H9 (cell line): ENCODE data around the gene SMDT1. TPM values are rescaled to one million over a fixed set of nuclear protein-coding genes. Genes with fewer than 3 reads are reported as not detected.

Experiments used
- DNase-seq: peaks from one replicate; pipeline ENCODE4 v3.0.0-alpha.2; 2017
- H2AFZ ChIP-seq: one replicate; pipeline ENCODE4 v1.6.1; 2013; ENCODE audit warnings: mild to moderate bottlenecking, low read length, control low read depth, moderate library complexity
- H2AK5ac ChIP-seq: 2 replicates; pipeline ENCODE4 v1.6.1; 2013; ENCODE audit warnings: low read length, control low read depth, mixed read lengths; ENCODE audit not compliant: insufficient read length
- H2BK120ac ChIP-seq: one replicate; pipeline ENCODE4 v1.6.1; 2013; ENCODE audit warnings: low read depth, mild to moderate bottlenecking, low read length, control low read depth, inconsistent platforms; ENCODE audit not compliant: poor library complexity, severe bottlenecking
- H2BK12ac ChIP-seq: 2 replicates; pipeline ENCODE4 v1.6.1; 2013; ENCODE audit warnings: low read length, control low read depth, mixed read lengths, low read depth; ENCODE audit not compliant: insufficient read length
- H2BK15ac ChIP-seq: 2 replicates; pipeline ENCODE4 v1.6.1; 2013; ENCODE audit warnings: low read depth, low read length, control low read depth
- H2BK20ac ChIP-seq: one replicate; pipeline ENCODE4 v1.6.1; 2013; ENCODE audit warnings: low read depth, mild to moderate bottlenecking, low read length, control low read depth, inconsistent platforms; ENCODE audit not compliant: poor library complexity, severe bottlenecking
- H2BK5ac ChIP-seq: 2 replicates; pipeline ENCODE4 v1.6.1; 2013; ENCODE audit warnings: low read length, control low read depth, mixed read lengths; ENCODE audit not compliant: insufficient read length
- H3K14ac ChIP-seq: 2 replicates; pipeline ENCODE4 v1.6.1; 2013; ENCODE audit warnings: low read length, control low read depth; ENCODE audit not compliant: insufficient read depth
- H3K18ac ChIP-seq: 2 replicates; pipeline ENCODE4 v1.6.1; 2013; ENCODE audit warnings: low read depth, mild to moderate bottlenecking, mixed read lengths, low read length, control low read depth; ENCODE audit not compliant: insufficient read length
- H3K23ac ChIP-seq: 2 replicates; pipeline ENCODE4 v1.6.1; 2013; ENCODE audit warnings: low read length, control low read depth, mixed read lengths, low read depth; ENCODE audit not compliant: insufficient read length
- H3K23me2 ChIP-seq: 2 replicates; pipeline ENCODE4 v1.6.1; 2013; ENCODE audit warnings: low read depth, mild to moderate bottlenecking, mixed read lengths, low read length, control low read depth; ENCODE audit not compliant: insufficient read length, poor library complexity, severe bottlenecking
- H3K27ac ChIP-seq: 2 replicates; pipeline ENCODE4 v1.5.1; 2013; ENCODE audit warnings: low read length, control low read depth, mixed read lengths, low read depth; ENCODE audit not compliant: insufficient read length
- H3K27me3 ChIP-seq: 2 replicates; pipeline ENCODE4 v1.6.1; 2013; ENCODE audit warnings: low read length, control low read depth, inconsistent platforms; ENCODE audit not compliant: insufficient read depth
- H3K4ac ChIP-seq: 2 replicates; pipeline ENCODE4 v1.6.1; 2013; ENCODE audit warnings: low read depth, mild to moderate bottlenecking, control low read depth, inconsistent platforms, low read length, moderate library complexity
- H3K4me1 ChIP-seq: 2 replicates; pipeline ENCODE4 v1.6.1; 2013; ENCODE audit warnings: low read length, control low read depth, inconsistent platforms; ENCODE audit not compliant: insufficient read depth
- H3K4me2 ChIP-seq: 2 replicates; pipeline ENCODE4 v1.6.1; 2013; ENCODE audit warnings: low read length, control low read depth, mixed read lengths; ENCODE audit not compliant: insufficient read length, insufficient read depth
- H3K56ac ChIP-seq: 2 replicates; pipeline ENCODE4 v1.6.1; 2013; ENCODE audit warnings: low read depth, mild to moderate bottlenecking, mixed read lengths, low read length, control low read depth; ENCODE audit not compliant: insufficient read length
- H3K79me1 ChIP-seq: 2 replicates; pipeline ENCODE4 v1.6.1; 2013; ENCODE audit warnings: low read depth, mild to moderate bottlenecking, moderate library complexity, low read length, control low read depth, inconsistent platforms; ENCODE audit not compliant: insufficient read depth, poor library complexity, severe bottlenecking
- H3K79me2 ChIP-seq: 2 replicates; pipeline ENCODE4 v1.6.1; 2013; ENCODE audit warnings: low read length, control low read depth, inconsistent platforms; ENCODE audit not compliant: insufficient read depth
- H3K9ac ChIP-seq: 2 replicates; pipeline ENCODE4 v1.6.1; 2013; ENCODE audit warnings: low read length, control low read depth, mixed read lengths; ENCODE audit not compliant: insufficient read length; ENCODE audit errors: extremely low read depth
- H3K9me3 ChIP-seq: one replicate; pipeline ENCODE4 v1.6.1; 2013; ENCODE audit warnings: low read depth, low read length, inconsistent platforms; ENCODE audit not compliant: control insufficient read depth
- H3T11ph ChIP-seq: one replicate; pipeline ENCODE4 v1.6.1; 2013; ENCODE audit warnings: mild to moderate bottlenecking, low read length, control low read depth, inconsistent platforms
- H4K20me1 ChIP-seq: one replicate; pipeline ENCODE4 v1.6.1; 2013; ENCODE audit not compliant: control insufficient read depth, insufficient read length, insufficient read depth
- H4K5ac ChIP-seq: 2 replicates; pipeline ENCODE4 v1.6.1; 2013; ENCODE audit warnings: low read depth, mild to moderate bottlenecking, mixed read lengths, low read length, control low read depth; ENCODE audit not compliant: insufficient read length
- H4K8ac ChIP-seq: replicated peaks from 2 replicates; pipeline ENCODE4 v1.6.1; 2013; ENCODE audit warnings: low read length, control low read depth, mixed read lengths, low read depth; ENCODE audit not compliant: insufficient read length
- H4K91ac ChIP-seq: 2 replicates; pipeline ENCODE4 v1.6.1; 2013; ENCODE audit warnings: low read depth, mild to moderate bottlenecking, moderate library complexity, mixed read lengths, low read length, control low read depth; ENCODE audit not compliant: insufficient read length
- H3K27ac Mint-ChIP-seq, 3 experiments: 2 replicates in 2 of 3; 3 replicates in 1 of 3; pipeline ENCODE4 v1.8.0; 2020 to 2021; ENCODE audit warnings: mixed read lengths in 3 of 3, mild to moderate bottlenecking in 1 of 3, moderate library complexity in 1 of 3
- H3K27me3 Mint-ChIP-seq: 2 replicates; pipeline ENCODE4 v1.8.0; 2021; ENCODE audit warnings: low read depth, mild to moderate bottlenecking, moderate library complexity, mixed read lengths
- H3K36me3 Mint-ChIP-seq, 3 experiments: 2 replicates in 2 of 3; 3 replicates in 1 of 3; pipeline ENCODE4 v1.8.0; 2020 to 2021; ENCODE audit warnings: low read depth in 3 of 3, mixed read lengths in 3 of 3; ENCODE audit not compliant: insufficient read depth in 1 of 3
- H3K4me1 Mint-ChIP-seq, 2 experiments: 2 replicates each; pipeline ENCODE4 v1.8.0; 2020; ENCODE audit warnings: mixed read lengths in 2 of 2
- H3K4me3 Mint-ChIP-seq, 2 experiments: 2 replicates in 1 of 2; 3 replicates in 1 of 2; pipeline ENCODE4 v1.8.0; 2020 to 2021; ENCODE audit warnings: mild to moderate bottlenecking in 2 of 2, mixed read lengths in 2 of 2, moderate library complexity in 1 of 2
- H3K9me3 Mint-ChIP-seq, 2 experiments: 2 replicates in 1 of 2; 3 replicates in 1 of 2; pipeline ENCODE4 v1.8.0; 2020; ENCODE audit warnings: mild to moderate bottlenecking in 2 of 2, mixed read lengths in 2 of 2, moderate library complexity in 1 of 2
- CTCF ChIP-seq: fragments of 200-600 bp; sonication (generic); conservative IDR thresholded peaks from 3 replicates; pipeline ENCODE4 v1.8.0; 2021; ENCODE audit warnings: antibody characterized with exemption, mild to moderate bottlenecking
- WGBS: extraction: QIAGEN DNeasy Blood & Tissue Kit; methylation state at CpG from one replicate; pipeline ENCODE4 v1.1.7; 2013; ENCODE audit warnings: missing lambda C conversion rate, low lambda C conversion rate, mixed read lengths; ENCODE audit not compliant: insufficient read length; ENCODE audit errors: extremely low coverage; 5-methylcytosine and 5-hydroxymethylcytosine counted together
- total RNA-seq: library from RNA; stranded (reverse); gene quantifications from 2 replicates; pipeline ENCODE4 v1.2.1, GENCODE V29; 2021

SMDT1 gene
- total RNA-seq, 1 experiment from 2014 or later, result 45.0 TPM

- no peak overlapping the region for H2BK20ac ChIP-seq
- H3K9me3 Mint-ChIP-seq, result no peaks in the 10 kb centered on the region; a peak in 1 of 5 replicates
- no peaks in the 10 kb centered on the region for H4K20me1 ChIP-seq
- no peak for DNase-seq
- H3K27me3 ChIP-seq, result no peaks in the 10 kb centered on the region
- no peak overlapping the region for H2BK15ac ChIP-seq
- no peak overlapping the region for H4K91ac ChIP-seq
- peaks cover 6% of the 10 kb centered on the region for H3K23me2 ChIP-seq
- no peak overlapping the region for H4K8ac ChIP-seq
- H3K4me2 ChIP-seq, result peak overlapping the region; percentile 85
- peak overlapping the region; percentile 13 for H3K9ac ChIP-seq
- no peaks in the 10 kb centered on the region for H3K79me1 ChIP-seq
- no peak for TF ChIP-seq CTCF
- peaks cover 12 to 30% (median 20%) of the 10 kb centered on the region in 3 experiments for H3K36me3 Mint-ChIP-seq
- H3K79me2 ChIP-seq, result no peaks in the 10 kb centered on the region
- no peak overlapping the region for H3K56ac ChIP-seq
- H3K4me1 ChIP-seq, result no peaks in the 10 kb centered on the region
- H3K4me1 Mint-ChIP-seq, result peaks cover 12 to 20% of the 10 kb centered on the region in 2 experiments; a peak in 3 of 4 replicates
- no peak overlapping the region for H2AK5ac ChIP-seq
- H3K23ac ChIP-seq, result no peak overlapping the region
- no peak overlapping the region for H2AFZ ChIP-seq
- H3K27ac ChIP-seq, result no peak overlapping the region
- no peak overlapping the region for H3K4ac ChIP-seq
- no peaks in the 10 kb centered on the region for H3K27me3 Mint-ChIP-seq
- peak overlapping the region; percentile 84 to 98 (median 96); a peak in 5 of 7 replicates for H3K27ac Mint-ChIP-seq
- no peak overlapping the region for H2BK12ac ChIP-seq
- H3K9me3 ChIP-seq, result no peaks in the 10 kb centered on the region
- peak overlapping the region; percentile 89 to 90 for H3K4me3 Mint-ChIP-seq
- H3K18ac ChIP-seq, result no peak overlapping the region
- H2BK120ac ChIP-seq, result no peak overlapping the region
- H3K14ac ChIP-seq, result no peak overlapping the region
- no peak overlapping the region for H4K5ac ChIP-seq
- H3T11ph ChIP-seq, result no peak overlapping the region
- WGBS, result no CpG with 5 or more reads among the region's 14 CpGs
- no peak overlapping the region for H2BK5ac ChIP-seq
Observed at GRCh38 chr22:42080287-42080686, 787 bp downstream of the SMDT1 start.
